Posterior vena cava (tissue), 2 donors: Measurements from ENCODE around the gene VEZT. TPM values are rescaled to one million over a fixed set of nuclear protein-coding genes. Genes with fewer than 3 reads are reported as not detected.
"Not testable (repeated sequence)": the region's sequence is repeated elsewhere in the genome, so short reads cannot be mapped to it uniquely, and the experiment has no call there.

Experiments used
- DNase-seq: peaks from one replicate; pipeline ENCODE4 v3.0.0-alpha.2; 2020; ENCODE audit warnings: low spot score
- intact Hi-C, 2 donors: fragments of 100-400 bp; cut with DNase I; formaldehyde crosslinking; loops; one replicate each; pipeline versions ENCODE4 v1.14.1 to v1.14.2; 2022 to 2023
- total RNA-seq, 2 donors: library from RNA; stranded (reverse); fragmentation: NEBNext Ultra II Directional; extraction: Animal tissue kit (Norgen Biotek cat#: 25700); gene quantifications; one replicate each; pipeline ENCODE4 v1.2.1, GENCODE V29; 2021
- donor health status: DM: yes; HTN: yes; CAD: no.
- donor health status: DM: yes; HTN: yes; CAD: no.

The VEZT gene
- total RNA-seq, 2 donors from 2014 or later, result 58.7 to 76.6 TPM

DNA sequence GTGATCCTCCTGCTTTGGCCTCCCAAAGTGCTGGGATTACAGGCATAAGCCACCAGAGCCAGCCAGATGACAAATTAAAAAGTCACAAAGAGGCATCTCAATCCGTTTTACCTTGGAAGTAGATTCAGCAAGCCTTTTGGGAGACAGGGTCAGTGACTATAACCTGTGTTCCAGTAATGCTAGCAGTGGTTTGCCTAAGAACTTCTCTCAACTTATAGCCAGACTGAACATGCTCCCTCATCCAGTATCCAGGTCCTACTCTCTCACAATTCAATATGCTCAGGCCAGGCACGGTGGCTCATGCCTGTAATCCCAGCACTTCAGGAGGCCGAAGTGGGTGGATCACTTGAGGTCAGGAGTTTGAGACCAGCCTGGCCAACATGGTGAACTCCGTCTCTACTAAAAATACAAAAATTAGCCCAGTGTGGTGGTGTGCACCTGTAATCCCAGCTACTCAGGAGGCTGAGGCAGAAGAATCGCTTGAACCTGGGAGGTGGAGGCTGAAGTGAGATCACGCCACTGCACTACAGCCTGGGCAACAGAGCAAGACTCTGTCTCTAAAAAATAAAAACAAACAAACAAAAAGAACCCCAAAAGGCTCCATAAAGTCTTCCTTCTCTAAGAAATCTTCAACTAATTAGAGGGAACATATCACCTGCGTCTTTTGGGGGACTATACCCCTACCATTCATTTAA is 20.6 kb upstream of the VEZT start:
- intact Hi-C loops, DNase-seq: not testable (repeated sequence)

DNA sequence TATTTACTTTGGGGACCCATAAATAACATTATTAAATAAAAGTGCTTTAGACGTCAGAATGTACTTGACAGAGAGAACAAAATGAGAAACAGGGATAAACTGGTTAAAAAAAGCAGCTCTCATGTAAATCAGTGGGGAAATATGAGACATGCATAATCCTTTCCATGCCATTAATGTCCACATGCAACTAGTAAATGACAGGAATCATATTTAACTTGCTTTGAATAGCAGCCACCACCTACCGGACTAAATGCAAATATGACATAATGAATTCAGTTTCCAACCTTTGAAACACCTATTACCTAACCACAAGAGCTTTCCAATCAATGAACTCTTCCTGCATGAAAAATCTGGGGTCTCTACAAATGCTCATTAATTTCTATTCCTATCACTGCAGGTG is 20.0 kb upstream of the VEZT start:
- intact Hi-C loops, result no loop called here
- no peak for DNase-seq

DNA sequence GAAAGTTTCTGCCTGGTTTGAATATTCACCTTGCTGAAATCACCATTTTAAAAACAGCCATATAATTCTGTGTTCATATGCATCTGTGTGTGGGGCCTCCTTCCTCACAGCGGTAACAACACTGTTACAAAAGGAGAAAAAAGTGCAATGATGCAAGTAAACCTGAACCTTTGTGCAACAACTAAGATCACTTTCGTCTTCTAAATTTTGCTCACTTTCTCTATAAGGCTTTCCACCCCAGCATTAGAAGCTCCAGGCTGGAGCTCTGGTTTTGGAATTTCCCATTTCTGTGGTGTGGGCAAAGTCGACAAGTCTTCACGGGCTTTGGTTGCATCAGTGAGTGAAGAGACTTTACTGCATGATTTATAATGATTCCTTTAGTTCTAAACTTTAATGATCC is 18.7 kb upstream of the VEZT start:
- DNase-seq, result no peak
- intact Hi-C loops, result no loop called here

DNA sequence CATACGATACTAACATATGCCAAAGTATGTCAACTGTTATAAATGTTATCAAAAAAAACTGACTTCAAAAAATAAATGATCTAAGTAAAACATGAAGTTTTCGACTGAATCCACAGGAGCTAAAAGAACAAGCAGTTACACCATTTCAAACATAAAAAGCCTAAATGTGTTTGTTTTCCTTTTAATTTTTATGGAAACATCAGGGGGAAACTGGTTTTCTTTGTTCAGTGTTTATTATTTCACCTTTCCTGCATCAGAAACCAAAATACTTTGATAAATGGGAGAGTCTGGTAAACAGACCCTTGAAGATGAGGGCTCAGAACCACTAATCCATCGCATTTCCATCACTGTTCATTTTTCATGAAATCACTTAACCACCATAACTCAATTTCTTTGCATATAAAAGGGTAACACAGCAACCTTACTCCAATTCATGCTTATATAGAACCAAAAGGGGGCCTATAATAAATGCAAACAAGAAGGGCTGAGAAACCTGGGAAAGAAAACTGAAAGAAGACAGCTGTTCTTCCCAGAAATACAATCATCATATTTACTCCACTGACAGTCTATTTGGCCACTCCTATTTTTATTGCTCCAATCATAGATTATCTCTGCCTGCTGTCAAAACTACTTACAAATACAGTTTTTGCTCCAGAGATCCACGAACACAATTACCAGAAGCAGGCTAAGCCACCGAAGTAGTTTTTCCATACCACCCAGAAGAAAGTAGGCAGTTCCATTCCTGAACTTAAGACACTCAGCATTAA is 17.3 kb upstream of the VEZT start:
- DNase-seq, result no peak
- intact Hi-C loops, result loop anchor here in 1 of 2 donors (10.0 kb wide), 1 partner anchor 76 kb away; no protein-coding TSS in a partner anchor

DNA sequence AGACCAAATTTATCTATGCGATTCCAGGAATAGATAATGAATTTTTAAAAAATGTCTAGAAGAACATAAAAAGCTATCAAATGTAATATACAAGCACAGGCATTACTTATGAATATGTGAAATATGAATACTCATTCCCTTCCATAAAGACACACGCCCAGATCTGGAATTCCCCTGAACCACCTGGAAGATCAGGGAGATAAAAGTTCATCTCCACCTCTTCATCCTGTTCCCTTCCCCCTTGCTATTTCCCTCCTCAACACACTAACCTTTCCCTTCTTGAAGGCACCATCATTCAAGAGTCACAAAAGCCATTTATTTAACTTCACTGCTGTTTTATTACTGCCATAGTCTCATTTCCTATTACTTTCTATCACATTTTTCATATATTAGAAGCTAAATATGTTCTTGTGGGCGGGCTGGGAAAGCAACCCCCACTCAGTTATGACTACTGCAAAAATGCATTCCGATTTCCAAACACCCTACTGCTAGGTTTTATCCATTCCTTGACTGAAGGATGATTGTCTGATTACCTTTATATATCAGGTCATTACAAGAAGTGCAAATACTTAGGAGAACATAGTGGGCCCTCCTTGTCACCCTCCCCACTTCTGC is 16.4 kb upstream of the VEZT start:
- DNase-seq, result no peak
- intact Hi-C loops, result loop anchor here in 1 of 2 donors (10.0 kb wide), 1 partner anchor 76 kb away; no protein-coding TSS in a partner anchor

DNA sequence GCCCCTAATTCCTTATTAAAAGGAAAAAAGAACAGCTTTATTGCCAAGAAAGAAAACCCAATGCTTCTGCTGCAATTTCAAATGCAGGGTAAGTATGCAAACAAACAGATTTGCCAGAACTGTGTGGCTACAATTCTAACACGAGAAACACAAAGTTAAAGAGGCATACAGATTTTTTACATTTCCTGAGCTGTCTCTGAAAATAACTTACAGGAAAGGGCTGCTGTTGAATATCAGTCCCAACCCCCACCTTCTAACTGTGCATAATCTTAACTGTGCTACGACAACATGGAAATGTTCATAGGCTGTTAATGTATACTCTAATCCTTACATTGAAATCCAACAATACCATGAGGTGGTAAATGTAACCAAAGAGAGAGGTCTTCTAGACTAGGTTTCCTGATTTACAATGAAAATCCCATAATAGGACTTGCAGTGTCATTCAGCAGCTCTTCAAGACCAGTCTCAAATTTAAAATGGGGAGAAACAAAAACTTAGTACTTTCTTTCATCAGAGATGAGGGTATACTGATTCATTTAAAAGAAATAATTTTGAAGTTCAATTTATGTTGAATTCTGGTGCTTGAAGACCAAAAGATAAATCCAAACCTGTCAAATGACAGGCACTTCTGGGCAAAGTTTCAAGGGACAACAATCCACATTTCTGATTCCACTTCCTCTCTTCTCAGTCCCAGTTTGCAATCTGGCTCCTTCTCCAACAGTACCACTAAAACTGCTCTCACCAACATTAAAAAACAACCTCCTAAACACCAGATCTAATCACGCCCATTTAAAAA is 14.7 kb upstream of the VEZT start:
- intact Hi-C loops, result loop anchor here in 1 of 2 donors (10.0 kb wide), 1 partner anchor 78 kb away; no protein-coding TSS in a partner anchor
- DNase-seq, result no peak

DNA sequence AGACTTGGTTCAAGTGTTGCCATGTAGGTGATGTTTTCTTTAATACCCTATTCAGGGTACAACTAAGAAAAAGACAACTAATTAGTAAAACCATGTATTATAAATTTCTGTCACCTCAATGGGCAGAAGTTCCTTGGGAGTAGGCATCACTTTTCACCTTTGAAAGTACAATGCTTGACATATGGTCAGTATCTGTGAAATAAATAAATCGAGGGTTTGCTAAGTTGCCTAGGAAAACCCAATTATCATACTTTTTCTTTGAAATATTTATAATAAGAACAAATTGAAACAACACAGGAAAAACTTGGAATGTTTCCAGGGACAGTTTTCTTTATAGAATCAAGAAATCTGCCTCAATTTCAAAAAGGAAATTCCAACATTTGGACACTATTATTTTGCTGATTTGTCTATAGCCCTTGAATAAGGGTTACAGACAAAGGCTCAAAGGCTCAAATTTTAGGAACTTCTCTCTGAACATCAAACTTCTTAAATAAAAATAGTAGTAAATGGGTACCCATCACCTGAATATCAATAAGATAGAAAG is 14.0 kb upstream of the VEZT start:
- no peak for DNase-seq
- intact Hi-C loops, result loop anchor here in 1 of 2 donors (10.0 kb wide), 1 partner anchor 79 kb away; no protein-coding TSS in a partner anchor

DNA sequence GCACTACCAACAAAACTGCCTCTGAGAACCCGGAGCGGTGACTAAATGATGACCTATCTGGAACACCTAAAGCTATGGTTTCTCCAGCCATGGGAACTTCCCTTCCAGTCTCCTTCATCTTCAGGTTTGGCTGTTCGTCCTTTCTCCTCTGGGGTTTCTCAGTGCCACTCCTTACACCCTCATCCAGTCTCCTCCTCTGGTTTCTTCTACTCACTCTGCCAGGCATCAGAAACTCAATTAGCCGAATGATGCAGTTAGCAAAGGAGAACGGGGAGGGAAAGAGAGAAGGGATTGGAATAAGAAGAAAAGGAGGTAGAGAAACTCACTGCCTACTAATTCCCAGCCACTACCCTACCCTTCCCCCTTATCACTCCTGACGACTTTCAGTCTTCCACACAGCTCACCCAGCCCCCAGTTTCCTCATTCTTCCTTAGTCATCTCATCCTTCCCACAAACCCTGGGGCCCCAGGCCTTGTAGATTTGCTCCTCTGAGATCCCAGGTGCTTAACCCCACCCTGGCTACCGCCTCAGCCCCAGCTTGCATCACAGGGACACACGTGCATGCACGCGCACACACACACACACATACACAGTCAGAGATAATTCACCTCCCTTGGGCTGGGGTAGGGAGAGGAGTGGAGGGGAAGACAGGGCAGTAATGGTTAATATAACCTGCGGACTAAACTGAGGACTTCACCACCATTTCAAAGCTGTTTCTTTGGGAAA is 13.3 kb upstream of the VEZT start:
- intact Hi-C loops, result loop anchor here in 1 of 2 donors (10.0 kb wide), 1 partner anchor 80 kb away; no protein-coding TSS in a partner anchor
- DNase-seq, result no peak

DNA sequence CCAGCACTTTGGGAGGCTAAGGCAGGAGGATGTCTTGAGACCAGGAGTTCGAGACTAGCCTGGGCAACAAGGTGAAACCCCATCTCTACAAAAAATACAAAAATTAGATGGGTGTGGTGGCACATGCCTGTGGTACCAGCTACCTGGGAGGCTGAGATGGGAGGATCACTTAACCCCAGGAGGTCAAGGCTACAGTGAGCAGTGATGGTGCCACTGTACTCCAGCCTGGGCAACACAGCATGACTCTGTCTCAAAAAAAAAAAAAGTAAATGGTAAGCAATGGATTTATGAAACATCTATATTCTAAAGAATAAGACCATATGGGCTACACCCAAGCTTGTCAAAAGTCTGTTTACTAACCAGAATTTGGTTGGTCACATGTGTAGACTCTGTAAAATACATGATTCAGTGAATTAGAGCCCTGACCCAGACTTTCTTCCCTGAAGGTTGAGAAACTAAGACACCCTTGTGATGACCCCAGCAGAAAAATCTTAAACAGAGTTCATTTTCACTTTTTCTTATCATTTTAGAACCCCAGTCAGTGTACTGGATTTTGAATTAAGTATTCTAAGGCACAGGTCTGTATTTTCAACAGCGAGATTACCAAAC is 12.5 kb upstream of the VEZT start:
- intact Hi-C loops, result loop anchor here in 1 of 2 donors (10.0 kb wide), 1 partner anchor 80 kb away; no protein-coding TSS in a partner anchor
- no peak for DNase-seq

DNA sequence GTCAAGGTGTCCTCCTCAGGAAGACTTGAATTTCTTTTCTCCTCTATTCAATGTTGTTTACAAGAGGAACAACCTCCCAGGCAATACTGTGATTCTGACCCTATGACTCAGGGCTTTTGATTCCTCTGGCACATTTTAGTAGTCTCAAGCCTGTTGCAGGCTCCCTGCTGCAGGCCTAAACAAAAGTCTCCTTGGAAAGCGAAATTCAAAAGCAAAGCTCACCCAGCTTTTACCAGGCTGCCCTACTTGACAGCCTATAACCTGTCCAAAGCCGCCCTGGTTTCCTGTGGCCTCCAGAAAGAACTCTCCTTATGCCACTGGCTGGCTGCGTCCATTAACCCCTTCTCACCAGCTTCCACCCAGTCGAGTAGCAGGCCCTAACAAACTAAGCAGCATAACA is 11.9 kb upstream of the VEZT start:
- no peak for DNase-seq
- intact Hi-C loops, result loop anchor here in 1 of 2 donors (10.0 kb wide), 1 partner anchor 81 kb away; no protein-coding TSS in a partner anchor

DNA sequence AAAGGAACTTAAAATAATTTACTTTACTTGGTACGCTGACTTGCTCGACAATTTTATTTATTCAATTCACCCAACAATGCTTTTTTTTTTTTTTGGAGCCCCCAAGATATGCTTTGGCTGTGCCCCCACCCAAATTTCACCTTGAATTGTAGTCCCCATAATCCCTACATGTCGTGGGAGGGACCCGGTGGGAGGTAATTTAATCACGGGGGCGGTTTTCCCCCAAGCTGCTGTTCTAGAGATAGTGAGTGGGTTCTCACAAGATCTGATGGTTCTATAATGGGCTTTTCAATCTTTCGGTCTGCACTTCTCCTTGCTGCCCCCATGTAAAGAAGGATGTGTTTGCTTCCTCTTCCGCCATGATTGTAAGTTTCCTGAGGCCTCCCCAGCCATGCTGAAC is 10.7 kb upstream of the VEZT start:
- no peak for DNase-seq
- intact Hi-C loops, result loop anchor here in 1 of 2 donors (10.0 kb wide), 1 partner anchor 82 kb away; no protein-coding TSS in a partner anchor

DNA sequence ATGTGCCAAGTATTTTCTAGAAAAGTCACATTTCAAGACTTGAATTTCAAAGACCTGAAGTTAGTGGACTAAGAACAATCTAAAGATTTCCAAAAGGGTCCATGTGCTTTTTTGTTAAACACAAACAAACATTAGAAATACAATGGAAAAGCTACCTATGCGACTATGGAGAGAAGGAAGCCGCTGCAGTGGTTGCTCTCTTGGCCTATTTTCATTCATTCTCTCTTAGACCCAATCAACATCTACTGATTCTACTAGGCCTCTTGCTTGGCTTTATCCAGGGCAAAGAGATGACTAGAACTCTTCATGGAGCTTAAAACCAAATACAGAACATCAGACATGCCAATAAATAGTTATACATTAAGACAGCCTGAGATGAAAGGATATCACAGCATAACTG is 10.2 kb upstream of the VEZT start:
- intact Hi-C loops, result loop anchor here in 1 of 2 donors (10.0 kb wide), 1 partner anchor 83 kb away; no protein-coding TSS in a partner anchor
- DNase-seq, result no peak

DNA sequence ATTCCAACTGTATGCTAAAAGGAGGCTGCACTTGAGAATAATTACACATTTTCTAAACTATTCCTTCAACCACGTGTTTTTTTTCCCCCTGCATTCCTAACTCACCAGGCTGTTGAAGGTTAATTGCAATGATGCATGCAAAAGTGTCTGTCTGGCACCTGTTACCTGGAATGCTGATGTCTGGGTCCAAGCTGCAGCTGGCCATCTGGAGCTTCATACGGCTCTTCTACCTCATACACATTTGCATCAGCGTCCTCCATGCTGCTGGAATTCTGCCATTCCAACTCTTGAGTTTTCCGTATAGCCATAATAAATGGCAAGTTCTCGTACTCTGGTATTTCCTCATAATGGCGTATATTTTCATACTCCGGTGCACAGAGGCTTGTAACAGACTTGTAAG is 8.9 kb upstream of the VEZT start:
- intact Hi-C loops, result loop anchor here in 1 of 2 donors (10.0 kb wide), 1 partner anchor 84 kb away; no protein-coding TSS in a partner anchor
- DNase-seq, result no peak

DNA sequence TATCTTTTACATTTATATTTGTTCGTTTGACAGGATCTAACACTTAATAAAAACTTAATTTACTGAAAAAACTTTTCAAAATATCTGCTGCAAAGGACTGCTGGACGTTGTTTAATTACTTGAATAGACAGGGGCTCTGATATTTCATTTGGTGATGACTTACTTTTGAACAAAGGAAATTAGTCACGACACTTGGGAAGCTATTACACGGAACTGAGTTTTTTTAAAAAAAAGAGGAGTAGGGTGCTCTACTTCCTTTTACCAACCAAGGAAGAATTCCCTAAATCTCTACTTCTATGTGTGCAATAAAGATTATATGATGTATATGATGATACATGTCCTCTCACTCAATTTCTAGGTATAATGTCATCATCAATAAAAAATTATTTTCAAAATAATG is 5.0 kb upstream of the VEZT start:
- DNase-seq, result no peak
- intact Hi-C loops, result no loop called here

DNA sequence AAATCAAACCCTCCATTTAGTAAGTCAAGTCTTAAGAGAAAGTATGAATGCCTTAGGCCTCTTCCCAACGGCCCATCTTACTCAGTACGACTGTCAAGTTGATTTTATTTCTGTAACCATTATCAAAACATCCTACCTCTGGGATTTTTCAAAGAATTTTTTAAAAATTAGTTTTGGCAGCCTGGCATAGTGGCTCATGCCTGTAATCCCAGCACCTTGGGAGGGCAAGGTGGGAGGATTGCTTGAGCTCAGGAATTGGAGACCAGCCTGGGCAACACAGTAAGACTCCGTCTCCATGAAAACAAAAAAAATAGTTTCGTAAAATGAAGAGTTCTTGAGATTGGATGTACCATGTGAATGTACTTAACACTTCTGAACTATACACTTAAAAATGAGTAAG is 4.5 kb upstream of the VEZT start:
- intact Hi-C loops, result no loop called here
- DNase-seq, result no peak

DNA sequence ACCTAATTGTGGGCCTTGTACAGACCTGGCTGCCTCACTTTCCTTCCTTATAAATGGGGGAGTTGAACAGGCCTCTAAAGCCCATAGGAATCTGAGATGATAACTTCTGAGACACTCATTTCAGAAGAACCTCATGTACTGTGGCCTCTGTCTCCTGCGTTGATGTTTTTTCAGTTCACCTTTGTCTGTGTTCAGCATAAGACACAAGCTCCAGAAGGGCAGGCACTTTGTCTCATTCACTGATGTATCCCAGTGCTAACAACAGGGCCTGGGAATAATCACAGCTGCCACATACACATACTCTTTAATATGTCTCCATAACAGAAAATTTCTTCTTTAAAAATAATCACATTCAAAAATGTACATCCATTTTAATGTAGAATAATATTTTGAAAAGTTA is 3.7 kb upstream of the VEZT start:
- no peak for DNase-seq
- intact Hi-C loops, result no loop called here

DNA sequence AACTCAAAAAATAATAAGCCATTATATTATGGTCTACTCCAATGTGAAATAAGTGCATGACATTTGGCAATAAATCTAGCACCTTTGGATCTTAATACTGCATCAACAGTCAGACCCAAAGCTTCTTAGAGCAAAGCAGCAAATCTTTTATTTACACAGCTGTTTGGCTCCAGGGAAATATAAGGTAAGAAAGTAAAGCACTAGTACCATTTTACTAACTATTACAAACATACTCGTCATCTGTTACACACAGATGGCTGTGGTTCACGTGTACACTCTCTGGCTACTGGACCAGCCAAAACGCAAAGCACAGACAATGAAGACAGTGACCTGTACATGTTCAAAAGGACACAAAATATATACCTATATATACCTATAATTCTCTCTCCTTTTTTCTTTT is 3.1 kb upstream of the VEZT start:
- DNase-seq, result no peak
- intact Hi-C loops, result no loop called here

DNA sequence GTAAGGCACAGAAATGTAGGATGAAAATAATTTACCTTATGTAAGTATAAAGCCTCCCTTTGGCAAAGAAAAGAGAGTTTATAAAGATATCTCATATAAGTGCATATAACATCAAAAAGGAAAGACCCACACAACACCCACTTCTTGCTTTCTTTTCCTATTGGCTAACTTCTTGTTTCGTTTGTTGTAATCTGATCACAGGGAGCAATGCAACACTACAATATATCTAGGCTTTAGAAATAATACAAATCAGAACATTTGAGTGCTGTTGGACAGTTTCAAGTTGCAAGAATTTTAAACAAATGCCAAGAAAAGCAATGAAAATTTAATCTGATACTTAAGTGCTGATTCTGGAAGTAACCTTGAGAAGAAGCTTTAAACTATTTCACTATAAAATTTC is 1.7 kb upstream of the VEZT start:
- intact Hi-C loops, result no loop called here

More for the DNA sequence above, 1.7 kb upstream of the VEZT start:
- DNase-seq, result no peak
